GM18870 (cell line): Measurements from ENCODE around the gene FBXL3.
"Not testable (repeated sequence)": the region's sequence is repeated elsewhere in the genome, so short reads cannot be mapped to it uniquely, and the experiment has no call there.

Source experiments
- ATAC-seq: cut with Tn5 transposase; IDR thresholded peaks from one replicate; pipeline ENCODE4 v1.9.1; 2021; ENCODE audit warnings: moderate library complexity; ENCODE audit not compliant: unreplicated experiment

FBXL3 gene

GRCh38 chr13:76991796-76992547 is 35.0 kb downstream of the FBXL3 start, which contains the start of gene CLN5:
TSS of gene CLN5 (plus strand) at chr13:76992081. CDS start at chr13:76992099, 18 bp downstream.
- ATAC-seq: peak; percentile 92

GRCh38 chr13:76991432-76991795 is 35.5 kb downstream of the FBXL3 start:
- ATAC-seq: peak; percentile 45

- ATAC-seq: no peak
Observed at GRCh38 chr13:76983676-76984075, 43.3 kb downstream of the FBXL3 start.

GRCh38 chr13:76982061-76982460 is 44.9 kb downstream of the FBXL3 start:
- no peak for ATAC-seq

DNA sequence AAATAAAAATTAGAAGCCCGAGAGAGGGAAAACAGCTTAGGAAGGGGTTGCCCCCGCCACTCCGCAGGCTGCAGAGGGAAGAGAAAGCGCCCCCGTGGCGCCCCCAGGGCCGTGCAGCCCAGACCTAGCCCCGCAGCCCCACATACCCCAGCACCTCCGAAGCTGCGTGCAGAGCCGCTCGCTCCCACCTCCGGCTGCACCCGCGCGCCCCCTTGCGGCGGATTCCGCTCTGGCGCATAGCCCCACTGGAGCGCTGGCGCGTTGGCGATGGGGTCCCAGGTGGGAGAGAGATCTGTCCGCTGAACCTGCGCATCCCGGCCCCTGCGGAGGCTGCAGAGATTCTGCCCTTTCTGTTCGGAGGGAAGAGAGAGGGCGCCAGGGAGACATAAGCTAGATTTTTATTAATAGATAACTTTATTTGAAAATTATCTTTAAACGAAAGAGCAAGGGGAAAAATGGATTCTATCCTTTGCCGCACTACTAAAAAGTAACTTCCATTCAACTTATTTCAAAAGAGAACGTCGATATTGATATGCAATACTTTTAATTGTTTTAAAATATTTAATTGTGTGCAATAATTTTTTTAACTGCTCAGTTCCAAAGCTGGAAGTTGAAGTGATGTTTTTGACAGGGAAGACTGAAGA is 46.8 kb downstream of the FBXL3 start:
- ATAC-seq: peak; percentile 85

- no peak for ATAC-seq
Observed at GRCh38 chr13:76976929-76977328, 50.0 kb downstream of the FBXL3 start.

- ATAC-seq: no peak
Observed at GRCh38 chr13:76976490-76976889, 50.5 kb downstream of the FBXL3 start.

DNA sequence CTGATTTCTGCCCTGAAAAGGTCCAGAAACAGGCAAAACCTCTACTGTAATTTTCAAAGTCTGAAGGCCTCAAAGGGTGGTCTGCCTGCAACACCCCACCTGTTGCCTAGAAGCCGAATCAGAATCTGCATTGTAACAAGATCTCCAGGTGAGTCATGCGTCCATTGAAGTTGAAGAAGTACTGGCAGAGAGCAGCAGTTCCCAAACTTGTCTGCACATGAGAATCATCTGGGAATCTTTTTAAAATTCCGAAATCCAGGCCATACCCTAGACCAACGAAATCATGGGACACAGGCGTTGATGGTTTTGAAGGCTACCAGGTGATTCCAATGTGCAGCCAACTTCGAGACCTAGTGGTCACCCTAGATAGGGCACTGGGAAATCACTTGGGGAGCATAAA is 51.1 kb downstream of the FBXL3 start:
- no peak for ATAC-seq

GRCh38 chr13:76974618-76974975 is 52.4 kb downstream of the FBXL3 start:
- no peak for ATAC-seq

DNA sequence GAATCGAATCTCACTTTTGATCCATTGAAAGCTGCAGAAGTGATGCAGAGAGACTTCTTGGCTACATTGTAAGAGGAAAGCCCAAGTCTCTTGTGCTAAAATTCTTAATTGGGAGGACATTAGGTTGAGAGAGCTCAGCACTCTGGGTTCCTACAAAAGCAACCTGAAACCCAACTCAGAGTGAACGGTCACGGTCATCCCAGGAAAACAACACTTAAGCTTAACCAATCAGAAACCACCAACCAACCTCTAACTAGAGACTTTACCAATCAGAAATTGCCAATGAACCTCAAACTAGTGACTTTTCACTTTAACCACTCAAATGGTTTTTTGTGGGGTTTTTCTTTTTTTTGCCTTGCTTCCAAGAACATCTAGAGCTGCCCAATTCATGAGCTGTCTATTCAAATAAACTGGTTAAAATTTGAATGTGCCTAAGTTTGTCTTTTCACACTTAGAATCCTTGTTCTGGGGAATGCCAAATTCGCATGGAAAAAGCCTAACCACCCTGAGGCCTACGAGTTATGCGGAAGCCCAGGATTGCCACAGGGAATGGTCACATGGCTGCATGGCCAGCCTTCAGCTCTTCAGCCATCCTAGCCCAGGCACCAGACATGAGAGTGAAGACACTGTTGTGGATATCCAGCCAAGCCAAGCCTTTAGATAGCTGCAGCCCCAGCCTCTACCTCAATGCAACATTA is 52.9 kb downstream of the FBXL3 start:
- ATAC-seq: no peak

DNA sequence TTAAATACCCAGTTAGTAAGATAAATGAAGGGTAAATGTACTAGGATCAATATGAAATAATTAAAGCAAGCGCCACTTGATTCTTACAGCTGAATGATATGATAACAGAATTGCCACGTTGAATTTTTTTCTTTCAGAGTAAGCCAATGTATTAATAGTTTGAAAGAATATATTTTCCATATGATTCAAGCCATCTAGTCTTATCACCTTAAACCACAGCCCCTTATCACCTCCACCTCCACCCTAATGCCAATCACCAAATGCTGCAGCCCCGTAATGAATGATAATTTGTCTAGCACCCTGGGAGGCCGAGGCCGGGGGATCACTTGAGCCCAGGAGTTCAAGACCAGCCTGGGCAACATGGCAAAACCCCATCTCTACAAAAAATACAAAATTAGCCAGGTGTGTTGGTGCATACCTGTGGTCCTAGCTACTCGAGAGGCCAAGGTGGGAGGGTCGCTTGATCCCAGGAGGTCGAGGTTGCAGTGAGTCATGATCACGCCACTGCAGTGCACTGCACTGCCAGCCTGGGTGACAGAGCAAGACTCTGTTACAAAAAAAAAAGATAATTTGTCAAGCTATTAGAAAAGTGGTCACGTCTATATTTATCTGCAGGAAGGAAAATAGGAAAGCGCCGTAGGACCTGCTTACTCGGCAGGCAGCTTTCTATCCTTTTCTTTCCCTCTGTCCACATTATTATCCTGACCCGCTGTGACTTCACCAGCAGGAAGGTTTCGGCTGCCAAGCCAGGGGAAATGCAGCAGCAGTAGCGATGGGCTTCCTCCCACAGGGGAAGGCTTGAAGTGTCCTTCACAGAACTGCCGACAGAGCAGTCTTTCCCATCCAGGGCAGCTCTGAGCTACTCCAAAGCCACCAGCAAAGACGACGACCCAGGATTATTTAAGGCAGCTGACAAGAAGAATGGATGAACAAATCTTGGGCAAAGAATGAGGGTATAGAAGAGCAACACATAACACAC is 54.8 kb downstream of the FBXL3 start:
- no peak for ATAC-seq

DNA sequence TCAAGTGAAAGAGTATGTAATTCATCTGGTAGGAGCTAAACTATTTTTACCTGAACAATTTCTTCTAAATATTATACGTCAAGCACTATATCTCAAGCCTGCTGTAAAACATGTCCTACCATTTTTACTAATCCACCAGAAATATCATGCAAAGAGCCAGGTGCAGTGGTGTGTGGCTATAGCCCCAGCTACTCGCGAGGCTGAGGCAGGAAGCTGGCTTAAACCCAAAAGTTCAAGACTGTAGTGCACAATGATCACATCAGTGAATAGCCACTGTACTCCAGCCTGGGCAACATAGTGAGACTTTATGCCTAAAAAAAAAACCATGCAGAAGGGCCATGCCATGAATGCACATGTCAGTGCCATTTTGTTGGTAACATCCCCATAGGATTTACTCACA is 55.7 kb downstream of the FBXL3 start:
- peak; percentile 47 for ATAC-seq

DNA sequence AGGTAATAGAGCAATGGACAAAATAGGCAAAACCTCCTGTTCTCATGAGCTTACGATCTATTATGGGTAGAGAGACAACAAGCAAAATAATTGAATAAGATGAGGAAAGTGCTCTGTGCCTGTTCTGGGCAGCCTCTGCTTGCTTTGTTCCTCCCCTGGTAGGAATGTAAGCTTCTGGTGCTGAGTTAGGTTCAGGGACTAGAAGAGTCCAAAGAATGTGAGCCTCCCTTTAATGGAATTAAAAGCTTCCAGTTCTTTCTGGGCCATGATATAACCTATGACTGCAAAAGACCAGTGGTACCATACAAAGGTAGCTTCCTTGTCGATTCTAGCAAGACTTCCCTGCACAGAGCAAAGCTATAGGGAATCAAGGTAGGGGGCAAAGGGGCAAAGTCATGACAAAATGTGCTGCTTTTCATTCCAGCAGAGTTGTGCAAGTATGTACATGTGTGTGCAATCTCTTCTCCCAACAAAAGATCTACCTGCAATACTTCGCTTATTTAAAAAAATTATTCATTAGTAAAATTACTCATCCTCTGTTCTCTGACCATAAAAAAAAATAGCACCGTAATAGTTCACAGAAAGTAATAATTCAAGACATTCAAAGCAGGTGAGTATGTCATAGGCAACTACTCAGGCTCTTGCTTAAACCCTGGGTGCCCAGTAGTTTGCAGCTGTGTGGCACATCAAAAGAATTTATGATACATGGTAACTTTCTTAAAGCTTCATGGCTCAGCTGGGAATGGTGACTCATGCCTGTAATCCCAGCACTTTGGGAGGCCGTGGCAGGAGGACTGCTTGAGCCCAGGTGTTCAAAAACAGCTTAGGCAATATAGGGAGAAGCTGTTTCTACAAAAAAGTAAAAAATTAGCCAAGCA is 57.2 kb downstream of the FBXL3 start:
- no peak for ATAC-seq

DNA sequence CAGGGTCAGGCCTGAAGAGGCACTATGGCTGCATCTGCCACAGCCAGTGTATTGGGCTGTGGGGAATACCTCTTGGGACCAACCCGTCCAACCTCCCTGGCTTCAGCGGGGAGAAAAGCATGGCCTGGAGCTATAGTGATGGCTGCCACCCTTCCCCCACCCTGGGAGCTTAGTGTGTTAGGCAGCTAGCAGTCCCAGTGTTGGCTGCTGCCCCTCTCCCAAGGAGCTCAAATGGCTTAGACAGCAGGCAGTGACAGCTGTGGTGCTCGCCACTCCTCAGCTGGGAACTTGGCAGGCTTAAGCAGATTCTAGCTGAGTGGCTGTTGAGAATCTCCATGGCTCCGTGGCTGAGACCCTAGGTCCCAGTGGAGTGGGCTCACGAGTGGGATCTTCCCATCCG is 58.9 kb downstream of the FBXL3 start:
- no peak for ATAC-seq

DNA sequence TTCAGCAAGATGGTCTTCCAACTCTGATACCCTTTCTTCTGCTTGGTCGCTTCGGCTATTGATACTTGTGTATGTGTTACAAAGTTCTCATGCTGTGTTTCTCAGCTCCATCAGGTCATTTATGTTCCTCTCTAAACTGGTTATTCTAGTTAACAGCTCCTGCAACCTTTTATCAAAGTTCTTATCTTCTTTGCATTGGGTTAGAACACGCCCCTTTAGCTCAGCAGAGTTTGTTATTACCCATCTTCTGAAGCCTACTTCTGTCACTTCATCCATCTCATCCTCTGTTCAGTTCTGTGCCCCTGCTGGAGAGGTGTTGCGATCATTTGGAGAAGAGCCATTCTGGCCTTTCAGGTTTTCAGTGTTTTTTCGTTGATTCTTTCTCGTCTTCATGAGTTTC is 59.9 kb downstream of the FBXL3 start:
- no peak for ATAC-seq

- no peak for ATAC-seq
Observed at GRCh38 chr13:76965759-76966421, 61.1 kb downstream of the FBXL3 start.

- ATAC-seq: not testable (repeated sequence)
Observed at GRCh38 chr13:76959734-76960133, 67.2 kb downstream of the FBXL3 start.

- ATAC-seq: no peak
Observed at GRCh38 chr13:76958841-76959432, 68.0 kb downstream of the FBXL3 start.

GRCh38 chr13:76955661-76956060 is 71.3 kb downstream of the FBXL3 start:
- no peak for ATAC-seq
